ENCODE results near the gene KRT10.

DNA sequence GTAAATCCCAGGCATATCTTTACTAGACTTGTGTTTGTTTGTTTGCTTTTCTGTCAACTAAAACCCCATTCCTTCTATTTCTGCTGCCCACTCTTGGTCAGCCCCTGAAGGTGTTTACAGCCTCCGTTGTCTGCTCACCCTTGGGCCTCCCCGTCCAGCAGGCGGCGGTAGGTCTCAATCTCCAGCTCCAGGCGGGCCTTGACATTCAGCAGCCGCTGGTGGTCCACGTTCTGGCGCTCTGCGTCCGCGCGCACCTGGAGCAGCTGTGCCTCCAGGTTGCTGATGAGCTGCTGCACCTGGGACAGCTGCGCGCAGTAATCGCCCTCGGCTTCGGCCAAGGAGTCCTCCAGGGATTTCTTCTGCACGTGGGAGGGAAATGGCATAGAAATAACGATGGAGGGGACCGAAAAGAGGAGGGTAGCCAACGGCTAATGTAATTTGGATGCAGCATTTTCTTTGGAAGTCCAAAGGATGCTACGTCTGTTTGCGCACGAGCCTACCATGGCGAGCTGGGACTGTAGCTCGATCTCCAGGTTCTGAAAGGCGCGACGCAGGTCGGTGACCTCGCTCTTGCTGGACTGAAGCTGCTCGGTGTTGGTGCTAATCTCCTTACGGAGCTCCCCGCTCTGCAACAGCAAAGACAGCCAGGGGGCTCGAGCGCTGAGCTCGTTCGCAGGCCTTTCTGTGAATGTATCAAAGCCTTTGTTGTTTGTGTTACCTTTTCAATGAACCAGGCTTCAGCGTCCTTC, 40.7 kb upstream of the KRT10 start:
- TF ChIP-seq, protein P1, sequence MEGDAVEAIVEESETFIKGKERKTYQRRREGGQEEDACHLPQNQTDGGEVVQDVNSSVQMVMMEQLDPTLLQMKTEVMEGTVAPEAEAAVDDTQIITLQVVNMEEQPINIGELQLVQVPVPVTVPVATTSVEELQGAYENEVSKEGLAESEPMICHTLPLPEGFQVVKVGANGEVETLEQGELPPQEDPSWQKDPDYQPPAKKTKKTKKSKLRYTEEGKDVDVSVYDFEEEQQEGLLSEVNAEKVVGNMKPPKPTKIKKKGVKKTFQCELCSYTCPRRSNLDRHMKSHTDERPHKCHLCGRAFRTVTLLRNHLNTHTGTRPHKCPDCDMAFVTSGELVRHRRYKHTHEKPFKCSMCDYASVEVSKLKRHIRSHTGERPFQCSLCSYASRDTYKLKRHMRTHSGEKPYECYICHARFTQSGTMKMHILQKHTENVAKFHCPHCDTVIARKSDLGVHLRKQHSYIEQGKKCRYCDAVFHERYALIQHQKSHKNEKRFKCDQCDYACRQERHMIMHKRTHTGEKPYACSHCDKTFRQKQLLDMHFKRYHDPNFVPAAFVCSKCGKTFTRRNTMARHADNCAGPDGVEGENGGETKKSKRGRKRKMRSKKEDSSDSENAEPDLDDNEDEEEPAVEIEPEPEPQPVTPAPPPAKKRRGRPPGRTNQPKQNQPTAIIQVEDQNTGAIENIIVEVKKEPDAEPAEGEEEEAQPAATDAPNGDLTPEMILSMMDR (optimal IDR thresholded peaks at IDR 0.05 in 1 of 3, IDR thresholded peaks at IDR 0.05 in 1 of 3, conservative IDR thresholded peaks at IDR 0.05 in 1 of 3; ENCODE audit: extremely low read depth in 1 of 3, insufficient read depth in 2 of 3, low read length in 3 of 3): no peak
- TF ChIP-seq EZH2 (IDR thresholded peaks at IDR 0.05; ENCODE audit: low read length): no peak

Data from keratinocyte (primary cell).